Testis (tissue), 2 donors: ENCODE data around the gene MCRIP1.

ENCODE experiments used
- POLR2A ChIP-seq: fragments of 450-650 bp; IDR thresholded peaks from one replicate; pipeline ENCODE4 v1.6.1; 2017; ENCODE audit warnings: antibody characterized with exemption, mild to moderate bottlenecking, moderate library complexity
- TF ChIP-seq, protein P1 (sequence below), 3 experiments: fragments of 450-650 bp in 2 of 3; fragments of 200-600 bp in 1 of 3; sonication (generic) in 1 of 3; IDR thresholded peaks; one replicate each; pipeline ENCODE4 v1.5.1; 2016 to 2019; ENCODE audit warnings: antibody characterized with exemption in 3 of 3, mild to moderate bottlenecking in 2 of 3, moderate library complexity in 1 of 3

DNA sequence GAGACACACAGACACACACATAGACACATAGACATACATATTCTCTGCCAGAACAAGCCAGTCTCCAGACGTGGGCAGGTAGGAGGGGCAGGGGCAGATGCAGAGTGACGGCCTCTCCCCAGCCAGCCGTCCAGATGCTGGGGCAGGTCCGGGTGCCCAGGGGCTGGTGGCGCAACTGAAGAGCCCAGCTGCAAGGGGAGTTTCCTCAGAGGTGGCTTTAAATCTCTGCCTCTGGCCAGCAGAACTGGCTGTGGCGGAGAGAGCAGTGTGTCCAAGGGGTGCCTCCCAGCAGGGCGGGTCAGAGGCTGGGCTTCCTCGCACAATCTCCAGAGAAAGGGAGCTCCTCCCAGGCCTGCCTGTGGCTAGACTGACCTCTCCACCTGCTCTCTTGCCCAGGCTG is 38.6 kb downstream of the MCRIP1 start:
- TF ChIP-seq, protein P1, sequence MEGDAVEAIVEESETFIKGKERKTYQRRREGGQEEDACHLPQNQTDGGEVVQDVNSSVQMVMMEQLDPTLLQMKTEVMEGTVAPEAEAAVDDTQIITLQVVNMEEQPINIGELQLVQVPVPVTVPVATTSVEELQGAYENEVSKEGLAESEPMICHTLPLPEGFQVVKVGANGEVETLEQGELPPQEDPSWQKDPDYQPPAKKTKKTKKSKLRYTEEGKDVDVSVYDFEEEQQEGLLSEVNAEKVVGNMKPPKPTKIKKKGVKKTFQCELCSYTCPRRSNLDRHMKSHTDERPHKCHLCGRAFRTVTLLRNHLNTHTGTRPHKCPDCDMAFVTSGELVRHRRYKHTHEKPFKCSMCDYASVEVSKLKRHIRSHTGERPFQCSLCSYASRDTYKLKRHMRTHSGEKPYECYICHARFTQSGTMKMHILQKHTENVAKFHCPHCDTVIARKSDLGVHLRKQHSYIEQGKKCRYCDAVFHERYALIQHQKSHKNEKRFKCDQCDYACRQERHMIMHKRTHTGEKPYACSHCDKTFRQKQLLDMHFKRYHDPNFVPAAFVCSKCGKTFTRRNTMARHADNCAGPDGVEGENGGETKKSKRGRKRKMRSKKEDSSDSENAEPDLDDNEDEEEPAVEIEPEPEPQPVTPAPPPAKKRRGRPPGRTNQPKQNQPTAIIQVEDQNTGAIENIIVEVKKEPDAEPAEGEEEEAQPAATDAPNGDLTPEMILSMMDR (IDR thresholded peaks at IDR 0.05), result no peak
- TF ChIP-seq POLR2A, result no peak
